CD4-positive, alpha-beta T cell (primary cell): ENCODE measurements around the gene NUDT8. TPM values are rescaled to one million over a fixed set of nuclear protein-coding genes. Genes with fewer than 3 reads are reported as not detected.

Experiments
- ATAC-seq: fragments of 200-7000 bp; cut with Tn5 transposase; one replicate; pipeline ENCODE4 v1.10.0; 2022; ENCODE audit warnings: mild to moderate bottlenecking; ENCODE audit not compliant: poor library complexity
- CTCF ChIA-PET: fragments of 350-600 bp; sonication (Branson Sonifier 250); formaldehyde crosslinking; loops from one replicate; lab custom pipeline; 2021; ENCODE audit warnings: antibody characterized with exemption, inconsistent platforms; lab: Charles Lee
- POLR2A ChIA-PET: fragments of 350-600 bp; sonication (Branson Sonifier 250); formaldehyde crosslinking; loops from one replicate; lab custom pipeline; 2021; ENCODE audit warnings: antibody characterized with exemption, inconsistent platforms; lab: Charles Lee
- DNase-seq, 14 experiments: peaks; one replicate each; pipeline ENCODE4 v3.0.0-alpha.2; 2013 to 2020; ENCODE audit warnings: mixed read lengths in 2 of 14
- H3K27ac ChIP-seq, 2 donors: one replicate each; pipeline versions ENCODE4 v1.5.1 to v1.7.0; 2013; ENCODE audit warnings: low read length in 2 of 2, low read depth in 1 of 2, mild to moderate bottlenecking in 1 of 2
- H3K27me3 ChIP-seq, 2 experiments: 1 replicate in 1 of 2; 2 replicates in 1 of 2; pipeline versions ENCODE4 v1.6.1 to v1.7.0; 2013; ENCODE audit warnings: low read length in 2 of 2, control low read depth in 1 of 2, mild to moderate bottlenecking in 1 of 2, moderate library complexity in 1 of 2; ENCODE audit not compliant: insufficient read depth in 2 of 2, control insufficient read depth in 1 of 2
- H3K36me3 ChIP-seq: one replicate; pipeline ENCODE4 v1.6.1; 2013; ENCODE audit warnings: low read length, control low read depth; ENCODE audit not compliant: insufficient read depth
- H3K4me1 ChIP-seq: one replicate; pipeline ENCODE4 v1.6.1; 2013; ENCODE audit warnings: low read length, control low read depth; ENCODE audit not compliant: insufficient read depth
- H3K4me3 ChIP-seq: one replicate; pipeline ENCODE4 v1.5.1; 2013; ENCODE audit warnings: mild to moderate bottlenecking, low read length, moderate library complexity
- H3K9me3 ChIP-seq, 2 experiments: 1 replicate in 1 of 2; 2 replicates in 1 of 2; pipeline versions ENCODE4 v1.6.1 to v1.7.0; 2013; ENCODE audit warnings: low read length in 2 of 2, mild to moderate bottlenecking in 2 of 2, control low read depth in 1 of 2, moderate library complexity in 1 of 2; ENCODE audit not compliant: control insufficient read depth in 1 of 2, insufficient read depth in 1 of 2
- H3K27ac Mint-ChIP-seq: one replicate; pipeline ENCODE4 v1.8.0; 2020; ENCODE audit warnings: mixed read lengths
- H3K27me3 Mint-ChIP-seq: one replicate; pipeline ENCODE4 v1.8.0; 2021; ENCODE audit warnings: mixed read lengths
- H3K36me3 Mint-ChIP-seq: one replicate; pipeline ENCODE4 v1.8.0; 2021; ENCODE audit warnings: low read depth, mixed read lengths
- H3K4me1 Mint-ChIP-seq: one replicate; pipeline ENCODE4 v1.8.0; 2021; ENCODE audit warnings: low read depth, mixed read lengths
- H3K4me3 Mint-ChIP-seq: one replicate; pipeline ENCODE4 v1.8.0; 2020; ENCODE audit warnings: mild to moderate bottlenecking, mixed read lengths
- H3K9me3 Mint-ChIP-seq: one replicate; pipeline ENCODE4 v1.8.0; 2020; ENCODE audit warnings: mixed read lengths
- intact Hi-C, 2 experiments: fragments of 100-400 bp; cut with DNase I in 1 of 2; cut with micrococcal nuclease in 1 of 2; formaldehyde crosslinking; loops; one replicate each; pipeline versions ENCODE4 v1.15.1 to v1.9.0; 2023 to 2025; cut with DNase I, micrococcal nuclease
- total RNA-seq, 174 experiments: library from RNA in 2 of 174; stranded (reverse) in 2 of 174; gene quantifications; one replicate each; pipeline ENCODE4 v1.2.3 and lab custom pipeline; 2021 to 2026
- TF ChIP-seq, protein P1 (sequence below): fragments of 200-600 bp; IDR thresholded peaks from one replicate; pipeline ENCODE4 v1.8.0; 2022; ENCODE audit warnings: antibody characterized with exemption, mild to moderate bottlenecking

NUDT8 gene
- total RNA-seq, 2 experiments from 2014 or later = 0.92 to 1.4 TPM

GRCh38 chr11:67581469-67581868 is 48.3 kb downstream of the NUDT8 start:
- no peak overlapping the region for H3K27ac ChIP-seq
- H3K4me1 ChIP-seq = peaks cover 34% of the 10 kb centered on the region
- DNase-seq (no peak), ATAC-seq (no peak)
- H3K27me3 Mint-ChIP-seq = peaks cover 11% of the 10 kb centered on the region
- peaks cover 47% of the 10 kb centered on the region for H3K4me1 Mint-ChIP-seq
- ChIA-PET POLR2A (no interaction called here), CTCF (no interaction called here)
- H3K36me3 Mint-ChIP-seq = peaks cover 6% of the 10 kb centered on the region
- H3K36me3 ChIP-seq = no peaks in the 10 kb centered on the region
- H3K4me3 ChIP-seq = no peak overlapping the region
- peaks cover 0 to 4% of the 10 kb centered on the region in 2 experiments for H3K9me3 ChIP-seq
- intact Hi-C loops = no loop called here
- TF ChIP-seq, protein P1, sequence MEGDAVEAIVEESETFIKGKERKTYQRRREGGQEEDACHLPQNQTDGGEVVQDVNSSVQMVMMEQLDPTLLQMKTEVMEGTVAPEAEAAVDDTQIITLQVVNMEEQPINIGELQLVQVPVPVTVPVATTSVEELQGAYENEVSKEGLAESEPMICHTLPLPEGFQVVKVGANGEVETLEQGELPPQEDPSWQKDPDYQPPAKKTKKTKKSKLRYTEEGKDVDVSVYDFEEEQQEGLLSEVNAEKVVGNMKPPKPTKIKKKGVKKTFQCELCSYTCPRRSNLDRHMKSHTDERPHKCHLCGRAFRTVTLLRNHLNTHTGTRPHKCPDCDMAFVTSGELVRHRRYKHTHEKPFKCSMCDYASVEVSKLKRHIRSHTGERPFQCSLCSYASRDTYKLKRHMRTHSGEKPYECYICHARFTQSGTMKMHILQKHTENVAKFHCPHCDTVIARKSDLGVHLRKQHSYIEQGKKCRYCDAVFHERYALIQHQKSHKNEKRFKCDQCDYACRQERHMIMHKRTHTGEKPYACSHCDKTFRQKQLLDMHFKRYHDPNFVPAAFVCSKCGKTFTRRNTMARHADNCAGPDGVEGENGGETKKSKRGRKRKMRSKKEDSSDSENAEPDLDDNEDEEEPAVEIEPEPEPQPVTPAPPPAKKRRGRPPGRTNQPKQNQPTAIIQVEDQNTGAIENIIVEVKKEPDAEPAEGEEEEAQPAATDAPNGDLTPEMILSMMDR = no peak
- peaks cover 7 to 8% of the 10 kb centered on the region in 2 experiments for H3K27me3 ChIP-seq
- peak overlapping the region; percentile 42 for H3K4me3 Mint-ChIP-seq
- H3K9me3 Mint-ChIP-seq = no peaks in the 10 kb centered on the region
- no peak overlapping the region for H3K27ac Mint-ChIP-seq

DNA sequence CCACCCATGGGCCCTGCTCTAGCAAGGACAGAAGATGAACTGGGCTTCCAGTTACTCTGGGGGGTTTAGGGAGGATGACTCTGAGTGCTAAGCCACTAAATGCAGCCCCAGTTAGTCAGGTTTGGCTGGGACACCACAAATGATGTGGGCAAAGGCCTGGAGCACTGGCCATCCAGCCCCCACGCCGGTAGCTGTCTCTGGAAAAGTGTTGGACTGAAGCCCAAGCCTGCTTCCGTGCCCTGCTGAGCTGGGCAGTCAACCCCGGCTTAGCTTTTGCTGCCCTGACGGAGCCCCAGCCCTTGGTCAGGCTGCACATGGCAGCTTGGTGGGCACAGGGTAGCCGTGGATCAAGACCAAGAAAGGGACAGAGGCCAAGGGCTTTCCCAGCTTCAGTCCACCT is 51.8 kb downstream of the NUDT8 start:
- Mint-ChIP-seq H3K9me3 (no peaks in the 10 kb centered on the region), H3K27me3 (peaks cover 32% of the 10 kb centered on the region), H3K4me1 (peaks cover 23% of the 10 kb centered on the region), H3K4me3 (no peak overlapping the region), H3K27ac (no peak overlapping the region), H3K36me3 (no peaks in the 10 kb centered on the region)
- TF ChIP-seq, protein P1 = no peak
- POLR2A ChIA-PET = no interaction called here
- H3K27ac ChIP-seq = no peak overlapping the region
- ATAC-seq (no peak), DNase-seq (no peak)
- peaks cover 7 to 11% of the 10 kb centered on the region in 2 experiments for H3K27me3 ChIP-seq
- H3K4me3 ChIP-seq = no peak overlapping the region
- CTCF ChIA-PET = no interaction called here
- no peaks in the 10 kb centered on the region for H3K36me3 ChIP-seq
- intact Hi-C loops = no loop called here
- H3K4me1 ChIP-seq = peaks cover 15% of the 10 kb centered on the region
- H3K9me3 ChIP-seq = no peaks in the 10 kb centered on the region

Other genes with a start within 250 kb of the NUDT8 start
- 10 to 100 TPM; 19.3 to 20.3 TPM for gene RAD9A, start 238.0 kb downstream of the NUDT8 start, total RNA-seq
- 10 to 100 TPM; 42.0 to 45.5 TPM for gene PPP1CA, start 228.1 kb downstream of the NUDT8 start, total RNA-seq
- gene TBC1D10C, start 225.9 kb downstream of the NUDT8 start, total RNA-seq = 100 to 1,000 TPM; 205 to 212 TPM
- 1 to 10 TPM; 9.9 to 10.0 TPM for gene CARNS1, start 214.3 kb downstream of the NUDT8 start, total RNA-seq
- 10 to 100 TPM; 69.3 to 72.0 TPM for gene RPS6KB2, start 201.4 kb downstream of the NUDT8 start, total RNA-seq
- 100 to 1,000 TPM; 129 to 134 TPM for gene PTPRCAP, start 192.3 kb downstream of the NUDT8 start, total RNA-seq
- gene CORO1B, start 186.5 kb downstream of the NUDT8 start, total RNA-seq = 10 to 100 TPM; 25.8 to 30.2 TPM
- gene GPR152, start 177.2 kb downstream of the NUDT8 start, total RNA-seq = not detected
- gene CABP4, start 174.6 kb downstream of the NUDT8 start, total RNA-seq = 1 to 10 TPM; 7.5 to 8.5 TPM
- gene TMEM134, start 160.7 kb downstream of the NUDT8 start, total RNA-seq = 10 to 100 TPM; 49.9 to 52.4 TPM
- 100 to 1,000 TPM; 115 to 117 TPM for gene AIP, start 146.9 kb downstream of the NUDT8 start, total RNA-seq
- 10 to 100 TPM; 90.0 to 94.8 TPM for gene PITPNM1, start 124.6 kb downstream of the NUDT8 start, total RNA-seq
- 10 to 100 TPM; 19.5 to 22.0 TPM for gene CDK2AP2, start 121.8 kb downstream of the NUDT8 start, total RNA-seq
- not detected for gene CABP2, start 106.5 kb downstream of the NUDT8 start, total RNA-seq
- gene GSTP1, start 46.1 kb downstream of the NUDT8 start, total RNA-seq = 10 to 100 TPM; 60.1 to 62.8 TPM
- 100 to 1,000 TPM; 223 to 224 TPM for gene NDUFV1, start 23.0 kb downstream of the NUDT8 start, total RNA-seq
- not detected for gene TBX10, start 9.8 kb upstream of the NUDT8 start, total RNA-seq
- under 1 TPM; 0.30 to 0.36 TPM for gene ACY3, start 20.8 kb upstream of the NUDT8 start, total RNA-seq
- not detected for gene ALDH3B2, start 44.7 kb upstream of the NUDT8 start, total RNA-seq